ENCODE data around the gene REXO2.

GRCh38 chr11:114483929-114484328, 44.7 kb downstream of the REXO2 start:
- TF ChIP-seq CTCF (IDR thresholded peaks at IDR 0.05), result no peak
- TF ChIP-seq ZFX (IDR thresholded peaks at IDR 0.05; ENCODE audit: borderline replicate concordance), result no peak

All from 22Rv1 (cell line).